ENCODE measurements around the gene AOPEP.

GRCh38 chr9:94929369-94929756 lies 202.9 kb downstream of the AOPEP start:
- TF ChIP-seq CTCF (IDR thresholded peaks at IDR 0.05) (no peak), CREM (CRISPR knock-in tag; IDR thresholded peaks at IDR 0.05) (no peak), ZNF232 (CRISPR knock-in tag; IDR thresholded peaks at IDR 0.05) (no peak), E2F5 (CRISPR knock-in tag; IDR thresholded peaks at IDR 0.05) (no peak), NR3C1 (CRISPR knock-in tag; conservative IDR thresholded peaks at IDR 0.05; ENCODE audit: low read depth) (no peak), ZNF121 (CRISPR knock-in tag; IDR thresholded peaks at IDR 0.05) (no peak), ZNF671 (CRISPR knock-in tag; IDR thresholded peaks at IDR 0.05) (no peak), AFF4 (CRISPR knock-in tag; IDR thresholded peaks at IDR 0.05; ENCODE audit: borderline replicate concordance) (no peak), KAT7 (CRISPR knock-in tag; IDR thresholded peaks at IDR 0.05; ENCODE audit: borderline replicate concordance) (no peak), TP53 (CRISPR knock-in tag; IDR thresholded peaks at IDR 0.05) (no peak)
- TF ChIP-seq, protein P1, sequence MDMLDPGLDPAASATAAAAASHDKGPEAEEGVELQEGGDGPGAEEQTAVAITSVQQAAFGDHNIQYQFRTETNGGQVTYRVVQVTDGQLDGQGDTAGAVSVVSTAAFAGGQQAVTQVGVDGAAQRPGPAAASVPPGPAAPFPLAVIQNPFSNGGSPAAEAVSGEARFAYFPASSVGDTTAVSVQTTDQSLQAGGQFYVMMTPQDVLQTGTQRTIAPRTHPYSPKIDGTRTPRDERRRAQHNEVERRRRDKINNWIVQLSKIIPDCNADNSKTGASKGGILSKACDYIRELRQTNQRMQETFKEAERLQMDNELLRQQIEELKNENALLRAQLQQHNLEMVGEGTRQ (CRISPR knock-in tag; IDR thresholded peaks at IDR 0.05), result no peak
- TF ChIP-seq, protein P2, sequence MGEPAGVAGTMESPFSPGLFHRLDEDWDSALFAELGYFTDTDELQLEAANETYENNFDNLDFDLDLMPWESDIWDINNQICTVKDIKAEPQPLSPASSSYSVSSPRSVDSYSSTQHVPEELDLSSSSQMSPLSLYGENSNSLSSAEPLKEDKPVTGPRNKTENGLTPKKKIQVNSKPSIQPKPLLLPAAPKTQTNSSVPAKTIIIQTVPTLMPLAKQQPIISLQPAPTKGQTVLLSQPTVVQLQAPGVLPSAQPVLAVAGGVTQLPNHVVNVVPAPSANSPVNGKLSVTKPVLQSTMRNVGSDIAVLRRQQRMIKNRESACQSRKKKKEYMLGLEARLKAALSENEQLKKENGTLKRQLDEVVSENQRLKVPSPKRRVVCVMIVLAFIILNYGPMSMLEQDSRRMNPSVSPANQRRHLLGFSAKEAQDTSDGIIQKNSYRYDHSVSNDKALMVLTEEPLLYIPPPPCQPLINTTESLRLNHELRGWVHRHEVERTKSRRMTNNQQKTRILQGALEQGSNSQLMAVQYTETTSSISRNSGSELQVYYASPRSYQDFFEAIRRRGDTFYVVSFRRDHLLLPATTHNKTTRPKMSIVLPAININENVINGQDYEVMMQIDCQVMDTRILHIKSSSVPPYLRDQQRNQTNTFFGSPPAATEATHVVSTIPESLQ (CRISPR knock-in tag; IDR thresholded peaks at IDR 0.05), result no peak
- TF ChIP-seq, protein P3, sequence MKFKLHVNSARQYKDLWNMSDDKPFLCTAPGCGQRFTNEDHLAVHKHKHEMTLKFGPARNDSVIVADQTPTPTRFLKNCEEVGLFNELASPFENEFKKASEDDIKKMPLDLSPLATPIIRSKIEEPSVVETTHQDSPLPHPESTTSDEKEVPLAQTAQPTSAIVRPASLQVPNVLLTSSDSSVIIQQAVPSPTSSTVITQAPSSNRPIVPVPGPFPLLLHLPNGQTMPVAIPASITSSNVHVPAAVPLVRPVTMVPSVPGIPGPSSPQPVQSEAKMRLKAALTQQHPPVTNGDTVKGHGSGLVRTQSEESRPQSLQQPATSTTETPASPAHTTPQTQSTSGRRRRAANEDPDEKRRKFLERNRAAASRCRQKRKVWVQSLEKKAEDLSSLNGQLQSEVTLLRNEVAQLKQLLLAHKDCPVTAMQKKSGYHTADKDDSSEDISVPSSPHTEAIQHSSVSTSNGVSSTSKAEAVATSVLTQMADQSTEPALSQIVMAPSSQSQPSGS (CRISPR knock-in tag; IDR thresholded peaks at IDR 0.05; ENCODE audit: borderline replicate concordance, low read depth), result no peak
- TF ChIP-seq, protein P4, sequence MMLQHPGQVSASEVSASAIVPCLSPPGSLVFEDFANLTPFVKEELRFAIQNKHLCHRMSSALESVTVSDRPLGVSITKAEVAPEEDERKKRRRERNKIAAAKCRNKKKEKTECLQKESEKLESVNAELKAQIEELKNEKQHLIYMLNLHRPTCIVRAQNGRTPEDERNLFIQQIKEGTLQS (CRISPR knock-in tag; conservative IDR thresholded peaks at IDR 0.05), result no peak

Data from WTC11 (cell line).